ENCODE measurements around the gene UBE2E3.

The UBE2E3 gene

GRCh38 chr2:181004647-181005325 is 24.4 kb downstream of the UBE2E3 start:
- Histone ChIP-seq H3K9me2 (ENCODE audit: low read depth, low read length) (no peaks in the 10 kb centered on the region), H4K20me1 (ENCODE audit: insufficient read depth, low read length) (no peaks in the 10 kb centered on the region), H3K27me3 (ENCODE audit: insufficient read depth, low read length) (no peaks in the 10 kb centered on the region), H3K9ac (ENCODE audit: low read length) (no peak overlapping the region), H3F3A (ENCODE audit: insufficient read depth, low read length) (no peaks in the 10 kb centered on the region), H3K27ac (ENCODE audit: low read depth, low read length, poor library complexity, severe bottlenecking) (no peak overlapping the region), H3K36me3 (ENCODE audit: insufficient read depth, low read length) (no peaks in the 10 kb centered on the region), H2AFZ (ENCODE audit: low read length) (no peak overlapping the region), H3K9me3 (ENCODE audit: low read length) (no peaks in the 10 kb centered on the region), H3K4me3 (ENCODE audit: low read depth, low read length, poor library complexity, severe bottlenecking) (no peak overlapping the region), H3K79me2 (ENCODE audit: insufficient read depth, low read length) (peaks cover 8% of the 10 kb centered on the region; the same call in 1 of the 2 replicates), H3K4me2 (ENCODE audit: low read length) (no peak overlapping the region), H3K4me1 (ENCODE audit: insufficient read depth, low read length, severe bottlenecking) (no peaks in the 10 kb centered on the region)
- TF ChIP-seq EZH2 (IDR thresholded peaks at IDR 0.05; ENCODE audit: borderline replicate concordance, low read length) (no peak), CTCF (IDR thresholded peaks at IDR 0.05; ENCODE audit: low read length) (no peak)

GRCh38 chr2:181005326-181005655 is 24.9 kb downstream of the UBE2E3 start:
- Histone ChIP-seq H3K79me2 (ENCODE audit: insufficient read depth, low read length) (peaks cover 12% of the 10 kb centered on the region; the same call in 1 of the 2 replicates), H2AFZ (ENCODE audit: low read length) (no peak overlapping the region), H3K27me3 (ENCODE audit: insufficient read depth, low read length) (no peaks in the 10 kb centered on the region), H3K4me3 (ENCODE audit: low read depth, low read length, poor library complexity, severe bottlenecking) (no peak overlapping the region), H3K9me3 (ENCODE audit: low read length) (no peaks in the 10 kb centered on the region), H3K9ac (ENCODE audit: low read length) (no peak overlapping the region), H3K4me1 (ENCODE audit: insufficient read depth, low read length, severe bottlenecking) (peaks cover 3% of the 10 kb centered on the region), H3K9me2 (ENCODE audit: low read depth, low read length) (no peaks in the 10 kb centered on the region), H3F3A (ENCODE audit: insufficient read depth, low read length) (no peaks in the 10 kb centered on the region), H3K4me2 (ENCODE audit: low read length) (no peak overlapping the region), H3K36me3 (ENCODE audit: insufficient read depth, low read length) (no peaks in the 10 kb centered on the region), H4K20me1 (ENCODE audit: insufficient read depth, low read length) (no peaks in the 10 kb centered on the region), H3K27ac (ENCODE audit: low read depth, low read length, poor library complexity, severe bottlenecking) (no peak overlapping the region)
- TF ChIP-seq EZH2 (IDR thresholded peaks at IDR 0.05; ENCODE audit: borderline replicate concordance, low read length) (no peak), CTCF (IDR thresholded peaks at IDR 0.05; ENCODE audit: low read length) (no peak)

GRCh38 chr2:181005809-181006208 is 25.4 kb downstream of the UBE2E3 start:
- Histone ChIP-seq H3K4me1 (ENCODE audit: insufficient read depth, low read length, severe bottlenecking) (peaks cover 8% of the 10 kb centered on the region), H2AFZ (ENCODE audit: low read length) (no peak overlapping the region), H4K20me1 (ENCODE audit: insufficient read depth, low read length) (no peaks in the 10 kb centered on the region), H3K9ac (ENCODE audit: low read length) (no peak overlapping the region), H3F3A (ENCODE audit: insufficient read depth, low read length) (no peaks in the 10 kb centered on the region), H3K9me2 (ENCODE audit: low read depth, low read length) (no peaks in the 10 kb centered on the region), H3K4me2 (ENCODE audit: low read length) (no peak overlapping the region), H3K4me3 (ENCODE audit: low read depth, low read length, poor library complexity, severe bottlenecking) (no peak overlapping the region), H3K27me3 (ENCODE audit: insufficient read depth, low read length) (no peaks in the 10 kb centered on the region), H3K27ac (ENCODE audit: low read depth, low read length, poor library complexity, severe bottlenecking) (no peak overlapping the region), H3K79me2 (ENCODE audit: insufficient read depth, low read length) (peaks cover 17% of the 10 kb centered on the region; the same call in 1 of the 2 replicates), H3K36me3 (ENCODE audit: insufficient read depth, low read length) (no peaks in the 10 kb centered on the region), H3K9me3 (ENCODE audit: low read length) (no peaks in the 10 kb centered on the region)
- TF ChIP-seq EZH2 (IDR thresholded peaks at IDR 0.05; ENCODE audit: borderline replicate concordance, low read length) (no peak), CTCF (IDR thresholded peaks at IDR 0.05; ENCODE audit: low read length) (no peak)
